PC-3 (cell line): Measurements from ENCODE around the gene LOX.

ENCODE experiments used
- EZH2 ChIP-seq: fragments of 300-600 bp; sonication (generic); IDR thresholded peaks from one replicate; pipeline ENCODE4 v1.6.1; 2017; ENCODE audit warnings: antibody characterized with exemption, mild to moderate bottlenecking, low read length; ENCODE audit not compliant: unreplicated experiment
- TF ChIP-seq, protein P1 (sequence below): fragments of 300-600 bp; sonication (generic); conservative IDR thresholded peaks from 2 replicates; pipeline ENCODE4 v1.5.1; 2017; ENCODE audit warnings: antibody characterized with exemption, low read depth, mild to moderate bottlenecking, low read length

DNA sequence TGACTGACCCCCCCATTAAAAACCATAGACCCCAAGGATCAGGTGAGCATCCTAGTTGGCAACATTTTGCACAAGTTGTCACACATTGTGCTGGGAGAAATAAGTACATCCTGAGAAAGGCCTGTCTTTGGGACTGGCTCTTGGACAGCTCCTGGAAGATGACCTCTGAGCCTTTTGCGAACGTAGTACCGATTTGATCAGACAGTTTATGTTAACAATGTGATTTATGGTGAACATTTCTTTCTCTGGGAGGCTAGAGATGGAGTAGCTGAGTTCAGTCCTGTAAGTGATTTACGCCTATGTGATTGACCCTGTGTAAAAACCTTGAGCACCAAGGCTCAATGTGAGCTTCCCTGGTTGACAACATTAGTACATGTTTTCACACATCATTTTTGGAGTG is 41.7 kb downstream of the LOX start:
- TF ChIP-seq, protein P1, sequence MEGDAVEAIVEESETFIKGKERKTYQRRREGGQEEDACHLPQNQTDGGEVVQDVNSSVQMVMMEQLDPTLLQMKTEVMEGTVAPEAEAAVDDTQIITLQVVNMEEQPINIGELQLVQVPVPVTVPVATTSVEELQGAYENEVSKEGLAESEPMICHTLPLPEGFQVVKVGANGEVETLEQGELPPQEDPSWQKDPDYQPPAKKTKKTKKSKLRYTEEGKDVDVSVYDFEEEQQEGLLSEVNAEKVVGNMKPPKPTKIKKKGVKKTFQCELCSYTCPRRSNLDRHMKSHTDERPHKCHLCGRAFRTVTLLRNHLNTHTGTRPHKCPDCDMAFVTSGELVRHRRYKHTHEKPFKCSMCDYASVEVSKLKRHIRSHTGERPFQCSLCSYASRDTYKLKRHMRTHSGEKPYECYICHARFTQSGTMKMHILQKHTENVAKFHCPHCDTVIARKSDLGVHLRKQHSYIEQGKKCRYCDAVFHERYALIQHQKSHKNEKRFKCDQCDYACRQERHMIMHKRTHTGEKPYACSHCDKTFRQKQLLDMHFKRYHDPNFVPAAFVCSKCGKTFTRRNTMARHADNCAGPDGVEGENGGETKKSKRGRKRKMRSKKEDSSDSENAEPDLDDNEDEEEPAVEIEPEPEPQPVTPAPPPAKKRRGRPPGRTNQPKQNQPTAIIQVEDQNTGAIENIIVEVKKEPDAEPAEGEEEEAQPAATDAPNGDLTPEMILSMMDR, result no peak
- TF ChIP-seq EZH2, result no peak
